Gastrocnemius medialis (tissue), 4 donors: ENCODE results near the gene KIF18B.

Source experiments
- POLR2A ChIP-seq, 2 donors: fragments of 450-650 bp; IDR thresholded peaks; one replicate each; pipeline ENCODE4 v1.6.1; 2017; ENCODE audit warnings: antibody characterized with exemption in 2 of 2, mild to moderate bottlenecking in 2 of 2, moderate library complexity in 2 of 2
- TF ChIP-seq, protein P1 (sequence below), 5 experiments: fragments of 450-650 bp in 3 of 5; fragments of 200-600 bp in 2 of 5; sonication (generic) in 2 of 5; IDR thresholded peaks in 4 of 5; conservative IDR thresholded peaks in 1 of 5; 1 replicate in 4 of 5; 2 replicates in 1 of 5; pipeline ENCODE4 v1.5.1; 2016 to 2019; ENCODE audit warnings: antibody characterized with exemption in 5 of 5, mild to moderate bottlenecking in 3 of 5, moderate library complexity in 3 of 5

DNA sequence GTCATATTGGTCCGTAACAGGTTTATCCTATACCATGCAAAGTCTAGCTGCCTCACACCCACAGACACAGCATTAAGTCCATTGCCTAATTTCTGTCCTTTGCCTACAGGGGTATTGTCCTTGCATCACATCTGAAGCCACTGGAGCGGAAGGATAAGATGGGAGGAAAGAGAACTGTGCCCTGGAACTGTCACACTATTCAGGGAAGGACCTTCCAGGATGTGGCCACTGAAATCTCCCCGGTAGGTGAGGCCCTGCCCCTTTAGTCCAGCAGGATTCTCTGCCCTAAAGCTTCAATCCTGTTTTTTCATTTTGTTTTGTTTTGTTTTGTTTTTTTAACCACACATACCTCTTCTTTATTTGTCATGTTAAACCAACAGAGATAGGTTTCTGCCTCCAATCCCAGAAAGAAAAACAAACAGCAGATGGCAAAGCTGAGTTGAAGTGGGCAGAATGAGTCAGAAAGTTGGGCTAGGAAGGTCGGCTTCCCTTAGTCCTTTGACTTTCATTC lies 46.1 kb downstream of the KIF18B start:
- TF ChIP-seq POLR2A (IDR thresholded peaks at IDR 0.05): no peak
- TF ChIP-seq, protein P1, sequence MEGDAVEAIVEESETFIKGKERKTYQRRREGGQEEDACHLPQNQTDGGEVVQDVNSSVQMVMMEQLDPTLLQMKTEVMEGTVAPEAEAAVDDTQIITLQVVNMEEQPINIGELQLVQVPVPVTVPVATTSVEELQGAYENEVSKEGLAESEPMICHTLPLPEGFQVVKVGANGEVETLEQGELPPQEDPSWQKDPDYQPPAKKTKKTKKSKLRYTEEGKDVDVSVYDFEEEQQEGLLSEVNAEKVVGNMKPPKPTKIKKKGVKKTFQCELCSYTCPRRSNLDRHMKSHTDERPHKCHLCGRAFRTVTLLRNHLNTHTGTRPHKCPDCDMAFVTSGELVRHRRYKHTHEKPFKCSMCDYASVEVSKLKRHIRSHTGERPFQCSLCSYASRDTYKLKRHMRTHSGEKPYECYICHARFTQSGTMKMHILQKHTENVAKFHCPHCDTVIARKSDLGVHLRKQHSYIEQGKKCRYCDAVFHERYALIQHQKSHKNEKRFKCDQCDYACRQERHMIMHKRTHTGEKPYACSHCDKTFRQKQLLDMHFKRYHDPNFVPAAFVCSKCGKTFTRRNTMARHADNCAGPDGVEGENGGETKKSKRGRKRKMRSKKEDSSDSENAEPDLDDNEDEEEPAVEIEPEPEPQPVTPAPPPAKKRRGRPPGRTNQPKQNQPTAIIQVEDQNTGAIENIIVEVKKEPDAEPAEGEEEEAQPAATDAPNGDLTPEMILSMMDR (IDR thresholded peaks at IDR 0.05 in 4 of 5, conservative IDR thresholded peaks at IDR 0.05 in 1 of 5): no peak
